Posterior cingulate gyrus (tissue), 11 donors: ENCODE results near the gene CCDC196.
"Not testable (repeated sequence)": the region's sequence is repeated elsewhere in the genome, so short reads cannot be mapped to it uniquely, and the experiment has no call there.

Source experiments
- DNase-seq, 10 donors: peaks; one replicate each; pipeline versions ENCODE4 v3.0.0 to v3.0.0-alpha.2; 2020 to 2021; ENCODE audit warnings: mixed read lengths in 3 of 10
- intact Hi-C: fragments of 100-400 bp; cut with DNase I; formaldehyde crosslinking; loops from one replicate; pipeline ENCODE4 v1.15.1; 2023

Gene CCDC196

GRCh38 chr14:66545191-66545590 is 59.0 kb downstream of the CCDC196 start:
- peak in 1 of 10 donors; percentile 53 for DNase-seq
- intact Hi-C loops, result not testable (repeated sequence)

GRCh38 chr14:66545751-66546150 is 59.6 kb downstream of the CCDC196 start:
- peak in 1 of 10 donors; percentile 79 for DNase-seq
- intact Hi-C loops, result not testable (repeated sequence)
